ENCODE measurements around the gene FLT3. TPM values are rescaled to one million over a fixed set of nuclear protein-coding genes. Genes with fewer than 3 reads are reported as not detected.
A peak's percentile ranks its signal among the peaks of the same experiment; 100 is the strongest.

FLT3 gene
- total and polyA plus RNA-seq, 2 of the 13 experiments (the other 11 are each of a cell fraction or from before 2014, with no cell fraction given) = not detected

DNA sequence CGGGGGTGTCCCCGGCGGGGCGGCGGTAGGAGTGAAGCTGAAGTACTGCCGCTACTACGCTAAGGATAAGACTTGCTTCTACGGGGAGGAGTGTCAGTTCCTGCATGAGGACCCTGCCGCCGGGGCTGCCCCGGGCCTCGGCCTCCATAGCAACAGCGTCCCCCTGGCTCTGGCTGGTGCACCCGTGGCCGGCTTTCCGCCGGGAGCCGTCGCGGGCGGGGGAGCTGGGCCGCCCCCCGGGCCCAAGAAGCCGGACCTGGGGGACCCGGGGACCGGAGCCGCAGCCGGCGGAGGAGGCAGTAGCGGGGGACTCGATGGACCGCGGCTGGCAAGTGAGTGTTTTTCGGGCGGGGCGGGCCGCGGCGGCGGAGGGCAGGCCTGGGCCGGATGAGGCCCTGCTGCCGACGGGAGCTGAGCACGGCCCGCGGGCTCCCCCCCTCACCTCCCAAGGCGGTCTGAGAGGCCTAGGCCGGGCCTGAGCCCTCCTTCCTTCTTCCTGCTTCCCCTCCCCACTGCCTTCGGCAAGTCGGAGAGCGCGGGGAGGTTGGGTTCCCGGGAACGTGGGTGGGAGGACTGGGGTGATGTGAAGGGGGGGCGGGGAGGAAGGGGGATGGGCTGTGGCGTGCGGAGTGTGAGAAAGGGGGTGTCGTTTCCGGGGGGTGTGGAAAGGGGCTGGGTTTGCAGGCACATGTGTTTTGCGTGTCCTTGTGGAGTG lies 38.5 kb upstream of the FLT3 start:
- in situ Hi-C loops (cut with HindIII; ENCODE audit: extremely low pct_ligation_motif_present, low pct_unique_long_range_greater_than_20kb) = no loop called here
- TSS peak; percentile 8 for BruUV-seq (replicated peaks)
- TF ChIP-seq RNF2 (conservative IDR thresholded peaks at IDR 0.05; ENCODE audit: low read depth) (no peak), IKZF4 (CRISPR knock-in tag; IDR thresholded peaks at IDR 0.05; ENCODE audit: borderline replicate concordance, low read depth, not compliant biosample characterization) (no peak), ZNF160 (CRISPR knock-in tag; IDR thresholded peaks at IDR 0.05) (no peak), EEA1 (CRISPR knock-in tag; IDR thresholded peaks at IDR 0.05; ENCODE audit: borderline replicate concordance) (no peak; the same call in 1 of the 2 replicates), ZBTB3 (CRISPR knock-in tag; IDR thresholded peaks at IDR 0.05; ENCODE audit: borderline replicate concordance, low read depth) (0 out of 2 replicates have a peak, but pooled peaks have one; percentile 36), NFE2L2 (IDR thresholded peaks at IDR 0.05; ENCODE audit: low read length) (no peak), HOXA5 (CRISPR knock-in tag; IDR thresholded peaks at IDR 0.05) (peak; percentile 20; the same call in 1 of the 2 replicates)
- TF ChIP-seq, protein P1, sequence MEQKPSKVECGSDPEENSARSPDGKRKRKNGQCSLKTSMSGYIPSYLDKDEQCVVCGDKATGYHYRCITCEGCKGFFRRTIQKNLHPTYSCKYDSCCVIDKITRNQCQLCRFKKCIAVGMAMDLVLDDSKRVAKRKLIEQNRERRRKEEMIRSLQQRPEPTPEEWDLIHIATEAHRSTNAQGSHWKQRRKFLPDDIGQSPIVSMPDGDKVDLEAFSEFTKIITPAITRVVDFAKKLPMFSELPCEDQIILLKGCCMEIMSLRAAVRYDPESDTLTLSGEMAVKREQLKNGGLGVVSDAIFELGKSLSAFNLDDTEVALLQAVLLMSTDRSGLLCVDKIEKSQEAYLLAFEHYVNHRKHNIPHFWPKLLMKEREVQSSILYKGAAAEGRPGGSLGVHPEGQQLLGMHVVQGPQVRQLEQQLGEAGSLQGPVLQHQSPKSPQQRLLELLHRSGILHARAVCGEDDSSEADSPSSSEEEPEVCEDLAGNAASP (CRISPR knock-in tag; IDR thresholded peaks at IDR 0.05; ENCODE audit: borderline replicate concordance) = no peak
- TF ChIP-seq, protein P2, sequence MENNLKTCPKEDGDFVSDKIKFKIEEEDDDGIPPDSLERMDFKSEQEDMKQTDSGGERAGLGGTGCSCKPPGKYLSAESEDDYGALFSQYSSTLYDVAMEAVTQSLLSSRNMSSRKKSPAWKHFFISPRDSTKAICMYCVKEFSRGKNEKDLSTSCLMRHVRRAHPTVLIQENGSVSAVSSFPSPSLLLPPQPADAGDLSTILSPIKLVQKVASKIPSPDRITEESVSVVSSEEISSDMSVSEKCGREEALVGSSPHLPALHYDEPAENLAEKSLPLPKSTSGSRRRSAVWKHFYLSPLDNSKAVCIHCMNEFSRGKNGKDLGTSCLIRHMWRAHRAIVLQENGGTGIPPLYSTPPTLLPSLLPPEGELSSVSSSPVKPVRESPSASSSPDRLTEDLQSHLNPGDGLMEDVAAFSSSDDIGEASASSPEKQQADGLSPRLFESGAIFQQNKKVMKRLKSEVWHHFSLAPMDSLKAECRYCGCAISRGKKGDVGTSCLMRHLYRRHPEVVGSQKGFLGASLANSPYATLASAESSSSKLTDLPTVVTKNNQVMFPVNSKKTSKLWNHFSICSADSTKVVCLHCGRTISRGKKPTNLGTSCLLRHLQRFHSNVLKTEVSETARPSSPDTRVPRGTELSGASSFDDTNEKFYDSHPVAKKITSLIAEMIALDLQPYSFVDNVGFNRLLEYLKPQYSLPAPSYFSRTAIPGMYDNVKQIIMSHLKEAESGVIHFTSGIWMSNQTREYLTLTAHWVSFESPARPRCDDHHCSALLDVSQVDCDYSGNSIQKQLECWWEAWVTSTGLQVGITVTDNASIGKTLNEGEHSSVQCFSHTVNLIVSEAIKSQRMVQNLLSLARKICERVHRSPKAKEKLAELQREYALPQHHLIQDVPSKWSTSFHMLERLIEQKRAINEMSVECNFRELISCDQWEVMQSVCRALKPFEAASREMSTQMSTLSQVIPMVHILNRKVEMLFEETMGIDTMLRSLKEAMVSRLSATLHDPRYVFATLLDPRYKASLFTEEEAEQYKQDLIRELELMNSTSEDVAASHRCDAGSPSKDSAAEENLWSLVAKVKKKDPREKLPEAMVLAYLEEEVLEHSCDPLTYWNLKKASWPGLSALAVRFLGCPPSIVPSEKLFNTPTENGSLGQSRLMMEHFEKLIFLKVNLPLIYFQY (CRISPR knock-in tag; IDR thresholded peaks at IDR 0.05; ENCODE audit: borderline replicate concordance) = no peak
- TF ChIP-seq, protein P3, sequence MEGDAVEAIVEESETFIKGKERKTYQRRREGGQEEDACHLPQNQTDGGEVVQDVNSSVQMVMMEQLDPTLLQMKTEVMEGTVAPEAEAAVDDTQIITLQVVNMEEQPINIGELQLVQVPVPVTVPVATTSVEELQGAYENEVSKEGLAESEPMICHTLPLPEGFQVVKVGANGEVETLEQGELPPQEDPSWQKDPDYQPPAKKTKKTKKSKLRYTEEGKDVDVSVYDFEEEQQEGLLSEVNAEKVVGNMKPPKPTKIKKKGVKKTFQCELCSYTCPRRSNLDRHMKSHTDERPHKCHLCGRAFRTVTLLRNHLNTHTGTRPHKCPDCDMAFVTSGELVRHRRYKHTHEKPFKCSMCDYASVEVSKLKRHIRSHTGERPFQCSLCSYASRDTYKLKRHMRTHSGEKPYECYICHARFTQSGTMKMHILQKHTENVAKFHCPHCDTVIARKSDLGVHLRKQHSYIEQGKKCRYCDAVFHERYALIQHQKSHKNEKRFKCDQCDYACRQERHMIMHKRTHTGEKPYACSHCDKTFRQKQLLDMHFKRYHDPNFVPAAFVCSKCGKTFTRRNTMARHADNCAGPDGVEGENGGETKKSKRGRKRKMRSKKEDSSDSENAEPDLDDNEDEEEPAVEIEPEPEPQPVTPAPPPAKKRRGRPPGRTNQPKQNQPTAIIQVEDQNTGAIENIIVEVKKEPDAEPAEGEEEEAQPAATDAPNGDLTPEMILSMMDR (CRISPR knock-in tag; IDR thresholded peaks at IDR 0.05) = no peak

More for the DNA sequence above, 38.5 kb upstream of the FLT3 start:
- intact Hi-C loops (cut with micrococcal nuclease; ENCODE audit: unreplicated experiment) = no loop called here
- DNase-seq (ENCODE audit: low spot score) = peak; percentile 75
- Histone ChIP-seq H3K79me2 (ENCODE audit: insufficient read depth, low read length) (peaks cover 53% of the 10 kb centered on the region), H2AFZ (ENCODE audit: low read length) (no peak overlapping the region), H3K9ac (ENCODE audit: insufficient read depth, low read depth, low read length) (peak overlapping the region; percentile 87), H3K4me3 (replicated peaks in 1 of 3; ENCODE audit: insufficient read depth in 1 of 3, low read depth in 2 of 3, low read length in 3 of 3) (peak overlapping the region; percentile 85 to 98 (median 90)), H3K4me2 (ENCODE audit: low read depth, low read length) (peak overlapping the region; percentile 82), H4K20me1 (ENCODE audit: insufficient read depth, low read length) (peaks cover 35% of the 10 kb centered on the region), H3K27ac (ENCODE audit: extremely low read length, insufficient read depth, low read length) (peak overlapping the region; percentile 97), H3K4me1 (ENCODE audit: insufficient read depth, low read length) (peaks cover 41% of the 10 kb centered on the region), H3K27me3 (ENCODE audit: control insufficient read depth in 1 of 2, insufficient read depth in 2 of 2, low read length in 2 of 2) (no peaks in the 10 kb centered on the region), H3K36me3 (replicated peaks in 1 of 2; ENCODE audit: control insufficient read depth in 1 of 2, insufficient read depth in 2 of 2, low read length in 2 of 2) (no peaks in the 10 kb centered on the region), H3K9me3 (ENCODE audit: low read length) (no peaks in the 10 kb centered on the region)
- ATAC-seq = peak; percentile 85
- ChIA-PET POLR2A (interaction anchor here (0.6 kb wide), 1 partner anchor 1917 kb away, joined by 4 read pairs; the partner anchor contains the start of gene RNF6), CTCF (ENCODE audit: low intra/inter-chr PET ratio, low total read pairs) (no interaction called here)
- 1% methylated on average over 10 of the region's 60 CpGs for WGBS (ENCODE audit: low lambda C conversion rate)
- no peak for FAIRE-seq
